Naive B cell (primary cell): ENCODE measurements around the gene ZNF860. TPM values are rescaled to one million over a fixed set of nuclear protein-coding genes. Genes with fewer than 3 reads are reported as not detected.
"Not testable (repeated sequence)": the region's sequence is repeated elsewhere in the genome, so short reads cannot be mapped to it uniquely, and the experiment has no call there.

Experiments used
- ATAC-seq, 2 donors: fragments of 150-1000 bp; cut with Tn5 transposase; 2 replicates each; pipeline ENCODE4 v1.10.0; 2021; ENCODE audit warnings: low read depth in 2 of 2, mild to moderate bottlenecking in 2 of 2, moderate library complexity in 2 of 2
- DNase-seq: peaks from one replicate; pipeline ENCODE4 v3.0.0; 2022
- H3K27ac Mint-ChIP-seq, 6 donors: one replicate each; pipeline ENCODE4 v1.8.0; 2020 to 2022; ENCODE audit warnings: mild to moderate bottlenecking in 6 of 6, mixed read lengths in 6 of 6, moderate library complexity in 5 of 6, inconsistent platforms in 2 of 6
- H3K27me3 Mint-ChIP-seq, 3 donors: one replicate each; pipeline ENCODE4 v1.8.0; 2021 to 2022; ENCODE audit warnings: mixed read lengths in 3 of 3, mild to moderate bottlenecking in 1 of 3
- H3K36me3 Mint-ChIP-seq, 2 donors: one replicate each; pipeline ENCODE4 v1.8.0; 2020 to 2022; ENCODE audit warnings: mixed read lengths in 2 of 2, inconsistent platforms in 1 of 2, mild to moderate bottlenecking in 1 of 2
- H3K4me1 Mint-ChIP-seq, 3 donors: one replicate each; pipeline ENCODE4 v1.8.0; 2020 to 2022; ENCODE audit warnings: mixed read lengths in 3 of 3, inconsistent platforms in 1 of 3, mild to moderate bottlenecking in 1 of 3, moderate library complexity in 1 of 3
- H3K4me3 Mint-ChIP-seq, 8 donors: one replicate each; pipeline ENCODE4 v1.8.0; 2020 to 2022; ENCODE audit warnings: mild to moderate bottlenecking in 8 of 8, mixed read lengths in 8 of 8, moderate library complexity in 8 of 8, inconsistent platforms in 2 of 8
- H3K9me3 Mint-ChIP-seq, 7 donors: one replicate each; pipeline ENCODE4 v1.8.0; 2020 to 2022; ENCODE audit warnings: mixed read lengths in 7 of 7, mild to moderate bottlenecking in 5 of 7, inconsistent platforms in 2 of 7, moderate library complexity in 1 of 7
- polyA plus RNA-seq, 6 donors: library from polyadenylated mRNA; unstranded; fragments of 300-500 nt; fragmentation: Illumina TruSeq; gene quantifications; one replicate each; pipeline ENCODE4 v1.2.3, GENCODE V29; 2021; ENCODE audit warnings: low read depth in 6 of 6

Gene ZNF860
- polyA plus RNA-seq, 6 donors from 2014 or later, result 9.1 to 32.2 (median 12.2) TPM

DNA sequence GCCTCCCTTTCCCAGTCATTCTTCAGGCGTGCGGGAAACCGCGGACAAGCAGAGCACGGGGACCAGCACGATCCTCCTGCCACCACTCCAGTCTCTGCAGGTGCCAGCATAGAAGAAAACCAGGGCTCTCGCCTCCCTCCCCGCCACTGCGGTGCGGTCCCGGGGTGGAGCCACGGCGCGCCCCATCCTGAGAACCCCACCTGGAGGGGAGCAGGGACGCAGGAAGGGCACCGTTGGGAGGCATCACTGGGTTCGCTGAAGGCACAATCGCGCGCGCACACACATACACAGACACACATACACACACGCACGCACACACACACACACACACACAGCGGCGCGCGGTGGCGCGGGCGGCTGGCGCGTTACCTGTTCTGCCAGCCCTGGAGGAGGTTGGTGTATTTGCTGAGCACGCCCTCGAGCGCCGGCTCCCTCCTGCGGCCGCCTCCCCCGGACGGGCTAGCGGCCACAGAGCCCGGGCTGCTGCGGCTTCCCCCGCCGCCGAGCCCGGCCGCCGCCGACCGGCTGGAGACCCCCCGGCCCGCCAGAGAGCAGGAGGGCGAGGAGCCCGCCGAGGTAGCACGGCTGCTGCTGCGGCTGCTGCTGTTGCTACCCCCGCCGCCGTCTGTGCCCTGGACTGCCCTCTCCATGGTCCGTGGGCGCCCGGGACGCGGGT lies 882 bp upstream of the ZNF860 start:
- Mint-ChIP-seq H3K36me3 (peaks cover 6 to 20% of the 10 kb centered on the region in 2 donors), H3K27ac (peak overlapping the region; percentile 83 to 95 (median 90)), H3K4me3 (peak overlapping the region; percentile 88 to 100 (median 96)), H3K4me1 (peaks cover 79 to 80% (median 80%) of the 10 kb centered on the region in 3 donors), H3K9me3 (peaks cover 0 to 1% (median 0%) of the 10 kb centered on the region in 7 donors), H3K27me3 (no peaks in the 10 kb centered on the region)
- peak; percentile 80 to 84 for ATAC-seq
- DNase-seq, result peak; percentile 74

DNA sequence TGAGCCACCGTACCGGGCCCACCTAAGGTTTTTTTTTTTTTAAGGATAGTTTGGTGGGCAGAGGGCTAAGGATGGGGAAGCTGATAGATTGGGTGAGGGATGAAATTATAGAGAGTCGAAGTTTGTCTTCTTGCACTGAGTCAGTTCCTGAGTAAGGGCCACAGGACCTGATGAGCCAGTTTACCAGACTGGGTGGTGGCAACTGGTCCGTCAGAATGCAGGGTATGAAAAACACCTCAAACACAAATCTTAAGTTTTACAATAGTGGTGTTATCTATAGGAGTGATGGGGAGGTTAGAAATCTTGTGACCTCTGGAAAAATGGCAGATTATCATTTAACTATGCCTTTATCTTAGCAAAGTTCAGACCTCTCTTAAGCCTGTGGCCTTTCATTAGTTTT lies 2.8 kb downstream of the ZNF860 start:
- peaks cover 4 to 6% of the 10 kb centered on the region in 2 donors for H3K36me3 Mint-ChIP-seq

DNA sequence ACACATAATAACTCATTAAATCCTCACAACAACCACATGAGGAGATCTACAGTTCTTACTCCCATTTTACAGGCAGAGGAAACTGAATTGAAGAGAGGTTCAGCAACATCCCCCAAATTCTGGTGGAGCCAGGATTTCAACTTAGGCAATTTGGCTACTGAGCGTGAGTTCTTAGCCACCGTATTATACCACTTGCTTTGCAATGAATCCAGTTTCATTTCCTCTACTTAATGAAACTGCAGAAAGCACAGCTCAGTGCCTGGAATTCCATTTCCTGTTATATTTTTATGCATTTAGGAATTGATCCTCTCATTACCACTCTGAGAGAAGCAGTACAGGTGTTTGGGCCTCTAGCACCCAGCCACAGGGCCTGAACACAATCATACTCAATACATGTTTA lies 4.3 kb downstream of the ZNF860 start:
- Mint-ChIP-seq H3K36me3 (peaks cover 4 to 6% of the 10 kb centered on the region in 2 donors), H3K27me3 (no peaks in the 10 kb centered on the region), H3K9me3 (peaks cover 0 to 10% (median 3%) of the 10 kb centered on the region in 7 donors), H3K4me3 (peak overlapping the region in 6 of 8 donors; percentile 17 to 56 (median 49)), H3K27ac (peak overlapping the region in 5 of 6 donors; percentile 23 to 85 (median 74)), H3K4me1 (peaks cover 39 to 49% (median 48%) of the 10 kb centered on the region in 3 donors)
- peak; percentile 31 to 42 for ATAC-seq
- DNase-seq, result peak; percentile 42

More for the DNA sequence above, 2.8 kb downstream of the ZNF860 start:
- H3K4me1 Mint-ChIP-seq, result peaks cover 47 to 54% (median 54%) of the 10 kb centered on the region in 3 donors
- H3K9me3 Mint-ChIP-seq, result peaks cover 0 to 10% (median 3%) of the 10 kb centered on the region in 7 donors
- peak overlapping the region in 5 of 6 donors; percentile 45 to 92 (median 71) for H3K27ac Mint-ChIP-seq
- peak overlapping the region in 6 of 8 donors; percentile 52 to 100 (median 78) for H3K4me3 Mint-ChIP-seq
- ATAC-seq (no peak), DNase-seq (no peak)
- no peaks in the 10 kb centered on the region for H3K27me3 Mint-ChIP-seq

DNA sequence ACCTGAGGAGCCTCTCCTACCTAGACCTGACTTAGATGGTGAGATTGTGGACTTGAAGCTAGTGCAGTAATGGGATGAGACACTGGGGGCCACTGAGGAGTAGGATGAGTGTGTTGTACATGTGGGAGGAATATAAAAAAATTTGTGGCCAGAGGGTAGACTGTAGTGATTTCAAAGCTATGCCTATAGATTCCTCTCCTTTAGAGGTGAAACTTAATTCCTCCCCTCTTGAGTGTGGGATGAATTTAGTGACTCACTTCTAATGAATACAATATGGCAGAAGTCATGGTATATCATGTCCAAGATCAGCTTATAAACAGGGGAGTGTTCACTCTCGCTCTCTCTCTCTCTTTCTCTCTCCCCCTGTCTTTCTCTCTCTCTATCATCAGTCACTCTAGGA lies 6.7 kb downstream of the ZNF860 start:
- no peak for ATAC-seq
- H3K9me3 Mint-ChIP-seq, result peaks cover 0 to 16% (median 9%) of the 10 kb centered on the region in 7 donors
- no peak overlapping the region for H3K27ac Mint-ChIP-seq
- no peaks in the 10 kb centered on the region for H3K27me3 Mint-ChIP-seq
- H3K4me3 Mint-ChIP-seq, result no peak overlapping the region
- no peak for DNase-seq
- H3K36me3 Mint-ChIP-seq, result peaks cover 6 to 9% of the 10 kb centered on the region in 2 donors
- H3K4me1 Mint-ChIP-seq, result peaks cover 22 to 34% (median 32%) of the 10 kb centered on the region in 3 donors

DNA sequence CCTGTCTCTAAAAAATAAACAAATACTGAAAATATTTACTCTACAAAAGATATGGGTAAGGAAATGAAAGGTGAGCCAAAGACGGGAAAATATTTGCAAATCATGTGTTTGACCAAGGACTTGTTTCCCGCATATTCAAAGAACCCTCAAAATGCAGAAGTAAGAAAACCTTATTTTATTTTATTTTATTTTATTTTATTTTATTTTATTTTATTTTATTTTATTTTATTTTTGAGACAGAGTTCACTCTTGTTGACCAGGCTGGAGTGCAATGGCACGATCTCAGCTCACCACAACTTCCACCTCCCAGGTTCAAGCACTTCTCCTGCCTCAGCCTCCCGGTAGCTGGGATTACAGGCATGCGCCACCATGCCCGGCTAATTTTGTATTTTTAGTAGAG lies 11.4 kb downstream of the ZNF860 start:
- not testable (repeated sequence) for H3K4me1 Mint-ChIP-seq, ATAC-seq, DNase-seq, H3K27me3 Mint-ChIP-seq, H3K4me3 Mint-ChIP-seq, H3K27ac Mint-ChIP-seq
- Mint-ChIP-seq H3K36me3 (peaks cover 16% of the 10 kb centered on the region in 2 donors), H3K9me3 (peaks cover 0 to 31% (median 17%) of the 10 kb centered on the region in 7 donors)

DNA sequence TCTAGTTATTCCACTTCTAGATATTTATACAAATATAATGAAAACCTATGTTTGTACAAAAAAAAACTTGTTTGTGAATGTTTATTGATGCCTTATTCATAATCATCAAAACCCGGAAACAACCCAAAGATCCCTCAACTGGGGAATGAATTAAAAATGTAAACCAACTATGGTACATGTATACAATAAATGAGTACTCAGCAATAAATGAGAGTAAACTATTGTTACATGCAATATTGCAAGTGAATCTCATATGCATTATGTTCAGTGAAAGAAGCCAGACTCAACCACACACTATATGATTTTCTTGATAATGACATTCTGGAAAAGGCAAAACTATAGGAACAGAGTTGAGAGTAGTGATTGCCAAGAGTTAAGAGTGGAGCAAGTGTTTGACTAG lies 12.3 kb downstream of the ZNF860 start:
- Mint-ChIP-seq H3K27ac (peak overlapping the region in 1 of 6 donors; percentile 82), H3K9me3 (peaks cover 0 to 31% (median 17%) of the 10 kb centered on the region in 7 donors), H3K4me1 (peaks cover 4 to 14% (median 6%) of the 10 kb centered on the region in 3 donors), H3K4me3 (no peak overlapping the region), H3K36me3 (peaks cover 16% of the 10 kb centered on the region in 2 donors), H3K27me3 (no peaks in the 10 kb centered on the region)
- ATAC-seq (no peak), DNase-seq (no peak)

DNA sequence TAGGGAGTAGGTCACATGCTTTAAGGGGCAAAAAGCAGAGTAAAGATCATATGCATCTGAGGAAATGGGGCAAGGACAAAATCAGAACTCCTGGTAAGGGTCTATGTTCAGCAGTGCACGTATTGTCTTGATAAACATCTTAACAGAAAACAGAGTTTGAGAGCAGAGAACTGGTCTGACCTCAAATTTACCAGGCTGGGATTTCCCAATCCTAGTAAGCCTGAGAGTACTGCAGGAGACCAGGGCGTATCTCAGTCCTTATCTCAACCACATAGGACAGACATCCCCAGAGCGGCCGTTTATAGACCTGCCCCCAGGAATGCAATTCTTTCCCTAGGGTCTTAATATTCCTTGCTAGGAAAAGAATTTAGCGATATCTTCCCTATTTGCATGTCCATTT lies 13.5 kb downstream of the ZNF860 start:
- H3K27ac Mint-ChIP-seq, result peak overlapping the region in 4 of 6 donors; percentile 41 to 73 (median 64)
- H3K9me3 Mint-ChIP-seq, result peaks cover 0 to 31% (median 17%) of the 10 kb centered on the region in 7 donors
- not testable (repeated sequence) for H3K4me3 Mint-ChIP-seq, DNase-seq, ATAC-seq, H3K27me3 Mint-ChIP-seq
- H3K36me3 Mint-ChIP-seq, result peaks cover 16% of the 10 kb centered on the region in 2 donors
- peaks cover 13 to 26% (median 18%) of the 10 kb centered on the region in 3 donors for H3K4me1 Mint-ChIP-seq

DNA sequence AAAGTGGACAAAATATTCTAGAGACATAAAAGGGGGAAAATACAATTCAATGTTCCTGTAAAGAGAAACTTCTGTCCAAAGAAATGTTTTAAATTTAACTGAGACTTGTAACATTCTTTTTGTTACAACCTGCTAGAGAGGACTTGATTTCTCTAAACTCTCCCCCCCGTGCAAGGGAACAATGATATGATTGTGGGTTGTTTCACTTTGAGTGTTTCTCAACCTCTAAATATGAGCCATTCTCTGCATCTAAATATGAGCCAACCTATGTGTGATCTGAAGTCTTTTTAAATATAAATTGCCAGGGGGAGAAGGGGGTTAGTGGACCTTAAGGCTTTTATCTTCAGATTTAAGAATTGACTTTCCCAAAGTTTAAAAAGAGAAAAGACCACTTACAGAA lies 14.6 kb downstream of the ZNF860 start:
- H3K9me3 Mint-ChIP-seq, result peaks cover 0 to 31% (median 17%) of the 10 kb centered on the region in 7 donors
- ATAC-seq (no peak), DNase-seq (no peak)
- peak overlapping the region in 4 of 6 donors; percentile 41 to 77 (median 48) for H3K27ac Mint-ChIP-seq
- H3K36me3 Mint-ChIP-seq, result peaks cover 16% of the 10 kb centered on the region in 2 donors
- H3K4me1 Mint-ChIP-seq, result peaks cover 22 to 35% (median 30%) of the 10 kb centered on the region in 3 donors
- no peak overlapping the region for H3K4me3 Mint-ChIP-seq
- H3K27me3 Mint-ChIP-seq, result no peaks in the 10 kb centered on the region

DNA sequence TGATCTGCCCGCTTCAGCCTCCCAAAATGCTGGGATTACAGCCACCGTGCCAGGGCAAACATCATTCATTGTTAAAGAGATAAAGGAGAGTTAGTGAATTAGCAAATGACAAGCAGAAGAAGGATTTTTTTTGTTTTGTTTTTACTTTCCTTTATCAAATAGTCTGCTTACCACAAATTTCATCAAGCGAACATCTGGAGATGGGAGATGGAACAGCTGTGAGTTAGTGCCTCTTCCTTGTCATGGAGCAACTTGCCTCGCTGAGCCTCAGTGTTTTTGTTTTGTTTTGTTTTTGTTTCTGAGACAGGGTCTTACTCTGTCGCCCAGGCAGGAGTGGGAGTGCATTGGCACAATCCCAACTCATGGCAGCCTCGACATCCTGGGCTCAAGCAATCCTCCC lies 15.9 kb downstream of the ZNF860 start:
- peaks cover 12 to 16% of the 10 kb centered on the region in 2 donors for H3K36me3 Mint-ChIP-seq
- H3K4me1 Mint-ChIP-seq, result peaks cover 27 to 36% (median 30%) of the 10 kb centered on the region in 3 donors
- no peak for DNase-seq
- no peaks in the 10 kb centered on the region for H3K27me3 Mint-ChIP-seq
- H3K9me3 Mint-ChIP-seq, result peaks cover 0 to 26% (median 13%) of the 10 kb centered on the region in 7 donors
- no peak for ATAC-seq
- H3K4me3 Mint-ChIP-seq, result peak overlapping the region in 2 of 8 donors; percentile 20 to 21
- peak overlapping the region in 4 of 6 donors; percentile 19 to 69 (median 51) for H3K27ac Mint-ChIP-seq

DNA sequence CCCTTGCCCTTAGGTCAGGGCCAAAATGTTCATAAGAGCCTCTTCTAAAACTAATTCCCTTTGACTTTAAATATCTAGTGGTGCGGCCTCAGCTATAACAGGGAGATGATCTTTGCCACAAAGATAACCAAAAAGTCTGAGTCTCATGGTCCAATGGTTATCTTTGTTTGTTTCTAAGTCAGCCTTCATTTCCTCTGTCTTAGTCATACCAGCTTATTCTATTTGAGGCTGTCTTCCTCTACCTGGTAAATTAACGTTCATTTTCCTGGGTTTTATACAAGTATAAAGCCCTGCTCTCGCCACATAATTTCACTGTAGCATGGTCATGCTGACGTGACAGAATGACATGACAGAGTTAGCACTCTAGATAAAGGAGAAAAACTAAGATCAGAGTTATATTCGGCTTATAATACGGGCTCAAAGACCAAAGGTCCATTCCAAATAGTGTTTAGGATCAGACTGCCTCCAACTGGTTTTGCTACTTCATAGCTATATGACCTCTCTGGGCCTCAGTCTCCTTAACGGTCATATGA lies 18.4 kb downstream of the ZNF860 start:
- H3K36me3 Mint-ChIP-seq, result peaks cover 0 to 2% of the 10 kb centered on the region in 2 donors
- H3K27ac Mint-ChIP-seq, result peak overlapping the region; percentile 76 to 96 (median 91)
- H3K4me1 Mint-ChIP-seq, result peaks cover 44 to 53% (median 51%) of the 10 kb centered on the region in 3 donors
- peaks cover 0 to 6% (median 2%) of the 10 kb centered on the region in 7 donors for H3K9me3 Mint-ChIP-seq
- H3K4me3 Mint-ChIP-seq, result peak overlapping the region in 7 of 8 donors; percentile 15 to 74 (median 52)
- DNase-seq (no peak), ATAC-seq (peak; percentile 69 to 78)
- H3K27me3 Mint-ChIP-seq, result no peaks in the 10 kb centered on the region

DNA sequence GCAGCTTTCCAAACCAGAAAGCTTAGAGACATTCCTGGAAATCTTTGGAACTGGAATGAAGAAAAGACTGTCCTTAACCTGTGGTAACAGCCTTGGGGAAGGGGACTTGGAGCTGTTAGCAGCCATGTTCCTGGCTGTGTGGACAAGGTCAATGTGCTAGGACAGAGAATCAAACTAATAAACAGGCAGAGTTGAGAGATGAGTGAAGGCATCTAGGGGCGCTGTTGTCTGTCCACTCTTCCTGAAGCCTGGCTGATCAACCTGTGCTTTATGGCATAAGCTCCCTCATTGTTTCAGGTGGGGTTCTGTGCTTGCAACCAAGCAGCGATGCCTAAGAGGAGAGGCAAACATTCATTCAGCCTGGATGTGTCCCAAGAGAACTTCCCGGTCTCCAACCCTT lies 19.3 kb downstream of the ZNF860 start:
- H3K9me3 Mint-ChIP-seq, result peaks cover 0 to 4% (median 0%) of the 10 kb centered on the region in 7 donors
- no peak for DNase-seq
- peaks cover 49 to 58% (median 49%) of the 10 kb centered on the region in 3 donors for H3K4me1 Mint-ChIP-seq
- no peaks in the 10 kb centered on the region for H3K36me3 Mint-ChIP-seq
- H3K4me3 Mint-ChIP-seq, result peak overlapping the region in 3 of 8 donors; percentile 34 to 67 (median 42)
- no peaks in the 10 kb centered on the region for H3K27me3 Mint-ChIP-seq
- ATAC-seq, result no peak
- peak overlapping the region in 4 of 6 donors; percentile 76 to 93 (median 87) for H3K27ac Mint-ChIP-seq

DNA sequence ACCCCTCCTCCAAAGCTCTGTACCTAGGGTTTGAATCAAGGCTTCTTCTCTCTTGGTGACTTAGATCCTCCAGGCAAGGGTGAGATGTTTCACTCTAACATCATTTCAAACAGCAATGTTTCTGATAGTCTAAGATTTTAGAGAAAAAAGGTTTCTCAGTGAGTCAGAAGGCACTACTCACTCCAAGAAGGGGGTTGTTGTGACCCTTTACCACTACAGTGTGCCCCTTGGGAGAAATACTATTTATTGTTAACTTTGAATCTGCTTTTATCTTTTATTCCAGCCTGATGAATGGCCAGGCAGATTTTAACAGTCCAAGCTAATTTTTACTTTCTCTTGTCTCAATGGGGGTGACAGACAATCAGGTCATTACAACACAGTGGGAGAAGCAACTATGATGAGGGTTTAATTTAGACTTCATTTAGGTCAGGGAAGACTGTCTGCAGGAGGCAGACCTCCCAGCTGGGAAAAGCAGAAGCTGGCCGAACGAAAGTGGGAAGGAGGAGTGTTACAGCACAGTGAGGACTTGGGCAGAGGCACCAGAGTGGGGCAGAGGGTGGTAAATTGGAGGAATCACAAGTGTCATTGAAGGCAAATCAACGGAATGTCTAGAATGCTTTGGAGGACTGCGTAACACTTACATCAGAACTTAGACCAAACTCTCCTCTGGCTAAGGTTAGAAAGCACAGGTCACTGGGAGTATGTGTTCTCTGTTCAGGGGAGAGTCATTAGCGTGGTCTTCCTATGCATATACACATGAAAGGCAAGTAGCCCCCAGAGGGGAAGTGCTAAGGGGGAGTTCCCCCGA lies 21.2 kb downstream of the ZNF860 start:
- Mint-ChIP-seq H3K36me3 (peaks cover 0 to 7% of the 10 kb centered on the region in 2 donors), H3K4me1 (peaks cover 49 to 64% (median 53%) of the 10 kb centered on the region in 3 donors), H3K9me3 (no peaks in the 10 kb centered on the region), H3K4me3 (peak overlapping the region in 4 of 8 donors; percentile 0 to 27 (median 4)), H3K27me3 (no peaks in the 10 kb centered on the region), H3K27ac (peak overlapping the region in 5 of 6 donors; percentile 10 to 85 (median 29))
- no peak for DNase-seq
- ATAC-seq, result peak; percentile 44 to 59

DNA sequence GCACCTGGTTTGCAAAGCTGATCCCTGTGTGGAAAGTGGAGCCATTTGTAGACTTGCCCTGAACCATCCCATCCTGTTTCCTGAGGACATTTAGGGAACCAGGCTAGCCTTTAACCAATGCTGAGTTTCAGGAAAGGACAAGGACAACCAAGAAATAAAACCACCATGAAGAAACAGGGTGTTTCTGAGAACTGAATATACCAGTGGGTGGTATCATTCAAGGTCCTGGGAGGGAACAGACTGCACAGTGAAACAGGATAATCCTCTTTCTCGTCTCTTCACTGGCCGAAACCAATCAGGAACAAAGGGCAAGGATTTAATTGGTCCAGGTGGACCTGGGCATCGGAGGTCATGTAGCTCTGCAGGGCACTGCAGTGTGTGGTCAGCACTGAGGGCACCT lies 21.8 kb downstream of the ZNF860 start:
- peaks cover 0 to 7% of the 10 kb centered on the region in 2 donors for H3K36me3 Mint-ChIP-seq
- no peak overlapping the region for H3K4me3 Mint-ChIP-seq
- H3K27me3 Mint-ChIP-seq, result no peaks in the 10 kb centered on the region
- no peaks in the 10 kb centered on the region for H3K9me3 Mint-ChIP-seq
- DNase-seq (no peak), ATAC-seq (no peak)
- peaks cover 52 to 62% (median 53%) of the 10 kb centered on the region in 3 donors for H3K4me1 Mint-ChIP-seq
- H3K27ac Mint-ChIP-seq, result peak overlapping the region in 3 of 6 donors; percentile 12 to 89 (median 29)
